ENCODE data around the gene FAM120A.
A peak's percentile ranks its signal among the peaks of the same experiment; 100 is the strongest.

FAM120A gene

GRCh38 chr9:93597142-93597706 lies 145.7 kb downstream of the FAM120A start:
- peak; percentile 5 for DNase-seq

DNA sequence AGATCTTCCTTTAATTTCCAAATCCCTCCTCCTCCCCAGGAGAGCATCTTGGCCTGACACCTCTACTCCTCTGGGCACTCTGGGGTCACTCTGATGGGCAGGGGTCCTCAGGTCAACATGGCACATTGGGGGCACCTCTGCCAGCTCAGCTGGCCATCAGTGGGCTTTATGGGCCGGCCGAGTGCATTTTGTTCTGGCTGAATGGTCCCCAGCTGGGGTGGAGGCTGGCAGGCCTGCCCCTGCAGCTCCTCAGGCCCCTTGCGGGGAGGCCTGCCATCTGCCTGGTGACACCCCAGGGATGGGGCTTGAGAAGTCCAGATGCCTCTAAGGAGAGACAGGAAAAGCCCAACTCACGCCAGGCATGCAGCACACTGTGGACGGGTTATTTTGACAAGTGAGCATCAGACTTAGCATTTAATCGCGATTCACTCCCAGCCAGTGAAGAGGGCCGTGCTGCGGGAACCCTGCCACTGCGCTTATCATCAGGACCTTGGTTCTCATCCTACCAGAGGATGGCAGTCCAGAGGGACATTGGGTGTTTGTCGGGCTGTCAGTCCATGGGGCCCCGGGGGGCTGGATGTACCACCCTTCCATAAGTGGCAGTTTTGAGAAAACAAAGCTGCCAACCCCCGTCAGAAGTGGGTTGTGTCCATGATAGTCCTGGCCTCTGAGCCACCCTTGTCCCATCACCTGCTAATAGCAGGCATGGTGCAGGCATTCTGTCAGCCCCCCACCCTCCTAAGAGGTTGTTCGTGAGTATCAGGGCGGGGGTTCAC lies 146.6 kb downstream of the FAM120A start:
- peak; percentile 11 for DNase-seq

DNA sequence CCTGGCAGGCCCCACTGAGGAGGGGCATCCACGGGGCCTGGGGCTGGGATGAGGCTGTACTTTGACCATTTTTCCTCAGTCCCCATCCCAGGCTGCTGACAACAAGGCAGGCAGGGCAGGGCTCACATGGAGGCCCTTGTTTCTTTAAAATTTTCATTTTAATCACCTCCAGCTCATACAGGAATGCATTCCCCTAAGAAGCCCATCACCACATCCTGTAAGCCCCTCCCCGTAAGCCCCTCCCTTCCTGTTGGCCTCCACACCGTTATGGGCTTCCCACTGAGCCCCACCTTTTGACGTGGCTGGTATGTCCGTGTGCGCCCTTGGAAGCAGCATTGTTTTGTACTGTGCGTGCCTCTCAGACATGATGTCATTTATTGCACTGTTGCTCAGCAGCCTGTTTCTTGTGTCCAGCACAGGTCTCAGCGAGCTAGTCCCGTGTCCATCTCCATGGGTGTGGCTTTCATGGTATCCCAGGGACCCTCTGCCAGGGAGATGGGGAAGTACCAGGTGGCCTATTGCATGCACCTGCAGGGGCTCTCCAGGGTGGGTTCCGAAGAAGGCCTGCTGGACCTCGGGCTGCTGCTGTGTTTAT lies 147.3 kb downstream of the FAM120A start:
- DNase-seq, result peak; percentile 31

GRCh38 chr9:93599571-93600403 lies 148.3 kb downstream of the FAM120A start:
- peak; percentile 8 for DNase-seq

DNA sequence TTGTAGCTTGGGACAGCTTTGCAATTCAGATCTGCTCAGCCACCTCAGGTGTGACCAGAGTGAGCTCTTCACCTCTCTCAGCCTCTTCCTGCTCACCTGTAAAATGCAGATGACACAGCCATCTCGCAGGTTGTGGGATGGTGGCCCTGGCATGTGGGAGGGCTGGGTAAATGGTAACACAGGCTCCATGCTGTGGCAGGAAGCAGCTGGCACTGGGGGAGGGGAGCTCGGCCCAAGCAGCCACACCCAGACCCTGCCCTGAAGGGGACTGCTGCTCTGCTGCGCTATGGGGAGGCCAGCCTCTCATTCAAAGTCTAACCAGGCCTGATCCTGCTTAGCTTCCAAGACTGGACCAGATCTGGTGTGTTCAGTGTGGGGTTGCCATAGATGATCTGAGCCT lies 149.0 kb downstream of the FAM120A start:
- no peak for DNase-seq

DNA sequence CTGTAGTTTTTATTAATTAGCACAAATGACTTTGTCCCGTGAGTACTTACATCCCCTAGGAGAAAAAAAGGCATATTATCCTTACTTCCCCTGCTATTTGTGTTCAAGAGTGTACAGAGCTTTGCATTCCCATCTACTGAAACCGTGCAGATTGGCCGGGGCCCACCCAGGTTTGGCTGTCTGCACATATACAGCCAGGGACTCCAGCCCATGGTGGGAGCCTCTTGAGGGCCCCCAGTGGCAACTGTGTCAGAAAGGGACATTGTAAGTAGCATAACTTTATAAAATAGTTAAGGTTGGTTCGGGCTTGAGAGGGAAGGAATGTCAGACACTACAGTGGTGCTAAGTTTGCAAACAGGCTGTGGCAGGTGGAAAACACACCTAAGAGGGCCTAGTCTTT lies 149.6 kb downstream of the FAM120A start:
- no peak for DNase-seq

DNA sequence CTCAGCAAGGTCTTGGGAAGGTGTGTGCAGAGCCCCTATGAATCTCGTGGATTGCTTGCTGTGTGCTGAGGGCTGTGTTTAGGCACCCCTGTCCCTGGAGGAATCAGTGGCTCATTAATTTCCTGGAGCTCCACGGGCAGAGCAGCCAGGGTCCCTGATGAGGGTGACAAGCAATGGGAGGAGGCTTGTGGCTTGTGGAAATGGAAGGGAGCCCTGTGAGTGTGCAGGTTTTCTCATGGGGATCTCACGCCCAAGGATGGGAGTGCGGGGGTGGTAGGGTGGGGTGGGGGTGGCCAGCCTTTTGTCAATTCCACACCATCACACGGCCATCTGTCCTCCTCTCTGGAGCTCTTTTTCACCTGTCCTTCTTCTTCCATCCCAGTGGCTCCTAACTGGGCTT lies 150.2 kb downstream of the FAM120A start:
- DNase-seq, result no peak

DNA sequence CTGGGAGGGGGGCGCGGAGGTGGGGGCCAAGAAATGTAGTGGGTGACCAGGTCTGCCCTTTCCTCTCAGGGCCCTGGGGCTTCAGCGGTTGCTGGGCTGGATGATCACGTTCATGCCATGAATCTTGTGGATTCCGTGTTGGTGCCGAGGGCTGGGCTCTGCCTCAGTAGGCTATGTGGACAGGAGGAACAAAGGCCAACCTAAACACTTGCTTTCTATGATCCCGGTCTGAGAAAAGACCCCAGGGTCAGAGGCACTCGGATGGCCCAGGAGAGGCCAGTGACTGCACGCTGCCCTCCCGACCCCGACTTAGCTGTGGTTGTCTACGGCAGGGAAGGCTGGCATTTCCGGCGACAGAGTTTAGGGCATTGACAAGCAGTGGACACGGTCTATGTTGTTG lies 151.5 kb downstream of the FAM120A start:
- no peak for DNase-seq

DNA sequence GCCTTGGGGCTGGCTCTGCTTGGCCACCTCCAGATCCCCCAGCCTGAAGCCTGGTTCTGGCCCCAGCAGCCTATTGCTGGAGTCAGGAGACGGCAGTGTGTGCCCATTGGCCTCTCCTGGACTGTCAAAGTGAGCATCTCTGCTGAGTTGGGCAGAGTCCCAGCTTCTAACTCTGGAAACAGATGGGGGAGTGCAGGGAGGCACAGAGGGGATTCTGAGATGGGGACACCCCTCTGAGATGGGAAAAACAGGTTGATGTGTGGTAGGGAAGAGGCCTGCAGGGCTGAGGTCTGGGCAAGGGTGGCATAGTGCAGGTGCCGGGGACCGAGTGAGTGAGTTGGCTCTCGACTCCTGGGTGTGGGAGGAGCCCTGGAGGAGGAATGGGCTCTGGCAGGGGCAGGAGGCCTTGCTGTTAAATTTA lies 152.4 kb downstream of the FAM120A start:
- no peak for DNase-seq

DNA sequence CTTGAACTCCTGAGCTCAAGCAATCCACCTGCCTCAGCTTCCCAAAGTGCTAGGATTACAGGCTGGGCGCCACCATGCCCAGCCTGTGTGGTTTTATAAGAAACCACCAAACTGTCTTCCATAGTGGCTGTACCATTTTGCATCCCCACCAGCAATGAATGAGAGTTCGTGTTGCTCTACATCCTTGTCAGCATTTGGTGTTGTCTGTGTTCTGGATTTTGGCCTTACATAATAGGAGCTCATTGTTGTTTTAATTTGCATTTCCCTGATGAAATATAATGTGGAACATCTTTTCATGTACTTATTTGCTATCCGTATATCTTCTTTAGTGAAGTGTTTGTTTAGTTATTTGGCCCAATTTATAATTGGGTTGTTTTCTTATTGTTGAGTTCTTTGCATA lies 154.7 kb downstream of the FAM120A start:
- no peak for DNase-seq

DNA sequence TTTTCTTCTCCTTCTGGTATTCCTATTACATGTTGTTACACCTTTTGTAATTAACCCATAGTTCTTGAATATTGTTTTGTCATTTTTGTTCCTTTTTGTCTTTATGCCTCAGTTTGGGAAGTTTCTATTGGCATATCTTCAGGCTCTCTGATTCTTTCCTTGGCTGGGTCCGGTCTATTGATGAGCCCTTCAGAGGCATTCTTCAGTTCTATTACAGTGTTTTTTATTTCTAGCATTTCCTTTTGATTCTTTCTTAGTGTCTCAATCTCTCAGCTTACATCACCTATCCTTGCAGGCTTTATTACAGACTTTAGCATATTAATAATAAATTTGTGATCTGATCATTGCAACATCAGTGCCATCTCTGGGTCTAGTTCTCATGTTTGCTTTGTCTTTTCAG lies 158.7 kb downstream of the FAM120A start:
- no peak for DNase-seq

GRCh38 chr9:93612052-93612795 lies 160.7 kb downstream of the FAM120A start:
- no peak for DNase-seq

DNA sequence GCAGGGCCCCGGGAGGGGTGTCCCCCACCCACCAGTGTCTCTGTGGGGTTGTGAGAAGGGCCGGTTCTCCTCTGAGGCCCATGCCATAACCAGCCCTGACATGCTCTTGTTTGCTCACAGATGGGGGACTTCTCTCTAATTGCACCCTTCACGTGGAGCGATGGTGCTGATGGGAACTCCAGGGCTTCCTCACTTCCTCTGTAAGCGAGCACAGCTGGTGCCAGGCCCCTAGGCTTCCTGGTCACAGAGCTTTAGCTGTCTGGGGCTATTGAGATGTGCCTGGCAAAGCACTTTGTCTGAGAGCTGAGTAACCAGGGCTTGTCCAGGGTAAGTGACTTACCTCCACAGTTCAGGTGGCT lies 161.3 kb downstream of the FAM120A start:
- no peak for DNase-seq

DNA sequence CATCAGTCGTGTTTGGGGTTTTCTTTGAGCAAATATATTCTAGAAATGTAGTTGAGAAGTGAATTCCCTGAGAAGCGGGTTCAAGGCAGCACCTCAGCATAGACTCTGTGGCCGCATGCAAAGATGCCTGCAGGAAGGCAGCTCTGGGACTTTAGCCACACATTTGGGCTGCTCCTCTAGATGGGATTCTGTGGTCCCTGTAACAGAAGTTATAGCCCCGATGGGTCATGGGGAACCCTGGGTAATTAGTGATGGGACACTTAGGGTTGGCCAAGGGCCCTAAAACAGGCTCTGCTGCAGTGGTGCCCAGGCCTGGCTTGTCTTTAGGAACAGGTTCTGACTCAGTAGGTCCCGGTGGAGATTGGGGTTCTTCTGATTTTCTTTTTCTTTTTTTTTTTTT lies 161.7 kb downstream of the FAM120A start:
- no peak for DNase-seq

DNA sequence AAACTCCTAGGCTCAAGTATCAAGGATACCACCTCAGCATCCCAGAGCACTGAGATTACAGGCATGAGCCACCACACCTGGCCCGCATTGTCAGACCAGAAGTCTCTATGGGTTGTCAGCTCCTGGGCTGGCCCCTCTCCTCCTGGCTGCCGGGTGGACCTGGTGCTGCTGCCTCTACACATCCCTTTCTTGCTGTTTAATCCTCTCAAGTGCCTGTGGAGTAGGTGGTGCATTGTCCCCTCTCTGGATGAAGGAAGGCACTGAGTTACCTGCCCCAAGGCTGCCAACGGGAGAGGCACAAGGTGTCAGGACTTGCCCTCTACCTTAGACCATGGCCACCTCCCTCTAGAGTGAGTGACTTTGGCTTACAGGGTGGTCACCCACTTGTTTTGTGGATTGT lies 162.3 kb downstream of the FAM120A start:
- no peak for DNase-seq

DNA sequence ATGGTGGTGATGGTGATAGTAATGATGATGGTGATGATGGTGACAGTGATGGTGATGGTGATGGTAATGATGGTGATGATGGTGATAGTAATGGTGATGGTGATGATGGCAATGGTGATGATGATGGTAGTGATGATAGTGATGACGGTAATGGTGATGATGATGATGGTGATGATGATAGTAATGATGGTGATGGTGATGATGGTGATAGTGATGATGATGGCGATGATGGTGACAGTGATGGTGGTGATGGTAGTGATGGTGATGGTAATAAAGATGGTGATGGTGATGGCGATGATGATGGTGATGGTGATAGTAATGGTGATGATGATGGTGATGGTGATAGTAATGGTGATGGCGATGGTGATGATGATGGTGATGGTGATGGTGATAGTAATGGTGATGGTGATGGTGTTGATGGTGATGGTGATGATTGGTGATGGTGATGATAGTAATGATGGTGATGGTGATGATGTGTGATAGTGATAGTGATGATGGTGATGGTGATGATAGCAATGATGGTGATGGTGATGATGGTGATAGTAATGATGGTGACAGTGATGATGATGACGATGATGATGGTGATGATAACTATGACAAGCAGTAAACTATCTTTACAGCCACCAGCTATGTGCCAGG lies 163.5 kb downstream of the FAM120A start:
- no peak for DNase-seq

All from femur (tissue), 1 donor.